Neuron (in vitro differentiated cells): ENCODE measurements around the gene SLC6A16.

Experiments
- H2AFZ ChIP-seq: one replicate; pipeline ENCODE4 v1.6.1; 2013; ENCODE audit warnings: low read depth, mild to moderate bottlenecking, inconsistent platforms, low read length, moderate library complexity
- H3K27me3 ChIP-seq: one replicate; pipeline ENCODE4 v1.6.1; 2013; ENCODE audit warnings: low read length; ENCODE audit not compliant: insufficient read depth
- H3K36me3 ChIP-seq: one replicate; pipeline ENCODE4 v1.6.1; 2013; ENCODE audit warnings: low read length; ENCODE audit not compliant: insufficient read depth
- H3K4me1 ChIP-seq: one replicate; pipeline ENCODE4 v1.6.1; 2013; ENCODE audit warnings: low read length; ENCODE audit not compliant: insufficient read depth
- H3K4me3 ChIP-seq: 2 replicates; pipeline ENCODE4 v1.5.1; 2013; ENCODE audit warnings: mild to moderate bottlenecking, low read length, moderate library complexity
- H3K9me3 ChIP-seq: one replicate; pipeline ENCODE4 v1.6.1; 2013; ENCODE audit warnings: low read length

SLC6A16 gene

DNA sequence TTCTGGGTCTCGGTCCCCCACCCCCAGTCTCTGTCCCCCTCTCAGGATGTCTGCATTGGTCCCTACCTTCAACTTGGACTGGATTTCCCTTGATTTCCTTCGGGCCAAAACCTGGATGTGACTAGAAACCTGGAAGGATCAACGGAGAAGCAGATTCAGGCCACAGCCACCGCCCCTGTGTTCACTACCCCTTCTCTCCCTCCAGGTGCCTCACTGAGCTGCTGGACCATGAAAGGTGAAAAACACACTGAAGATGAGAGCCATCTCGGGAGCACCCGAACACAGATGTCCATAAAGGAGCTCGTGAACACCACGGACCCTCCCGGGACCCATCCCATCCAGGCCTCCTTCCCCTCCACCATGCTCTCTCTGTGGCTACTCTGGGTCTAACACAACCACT lies 32.2 kb upstream of the SLC6A16 start:
- H3K4me1 ChIP-seq: peaks cover 7% of the 10 kb centered on the region
- no peak overlapping the region for H2AFZ ChIP-seq
- H3K4me3 ChIP-seq: no peak overlapping the region
- H3K9me3 ChIP-seq: no peaks in the 10 kb centered on the region
- no peaks in the 10 kb centered on the region for H3K27me3 ChIP-seq
- peaks cover 63% of the 10 kb centered on the region for H3K36me3 ChIP-seq

GRCh38 chr19:49356382-49356781 lies 31.4 kb upstream of the SLC6A16 start:
- no peak overlapping the region for H2AFZ ChIP-seq
- H3K36me3 ChIP-seq: peaks cover 70% of the 10 kb centered on the region
- H3K4me1 ChIP-seq: peaks cover 7% of the 10 kb centered on the region
- no peaks in the 10 kb centered on the region for H3K27me3 ChIP-seq
- H3K4me3 ChIP-seq: no peak overlapping the region
- no peaks in the 10 kb centered on the region for H3K9me3 ChIP-seq

GRCh38 chr19:49355909-49356353 lies 30.9 kb upstream of the SLC6A16 start:
- Histone ChIP-seq H3K4me1 (peaks cover 7% of the 10 kb centered on the region), H3K4me3 (no peak overlapping the region), H3K36me3 (peaks cover 74% of the 10 kb centered on the region), H3K9me3 (no peaks in the 10 kb centered on the region), H3K27me3 (no peaks in the 10 kb centered on the region), H2AFZ (no peak overlapping the region)

DNA sequence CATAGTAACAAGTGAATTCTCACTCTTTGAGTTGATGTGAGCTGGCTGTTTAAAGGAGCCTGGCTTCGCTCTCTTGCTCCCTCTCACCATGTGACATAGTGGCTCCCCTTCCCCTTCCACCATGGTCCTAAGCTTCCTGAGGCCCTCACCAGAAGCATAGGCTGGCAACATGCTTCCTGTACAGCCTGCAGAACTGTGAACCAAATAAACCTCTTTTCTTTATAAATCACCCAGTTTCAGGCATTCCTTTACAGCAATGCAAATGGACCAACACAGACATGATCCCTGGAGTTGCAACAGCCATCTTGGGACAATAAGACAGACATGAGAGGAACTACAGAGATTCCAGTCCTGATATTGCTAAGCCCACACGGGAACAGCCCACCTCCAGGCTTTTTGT lies 24.6 kb upstream of the SLC6A16 start:
- H3K36me3 ChIP-seq: peaks cover 83% of the 10 kb centered on the region
- H3K27me3 ChIP-seq: no peaks in the 10 kb centered on the region
- no peak overlapping the region for H3K4me3 ChIP-seq
- H3K4me1 ChIP-seq: peaks cover 6% of the 10 kb centered on the region
- no peaks in the 10 kb centered on the region for H3K9me3 ChIP-seq
- no peak overlapping the region for H2AFZ ChIP-seq

DNA sequence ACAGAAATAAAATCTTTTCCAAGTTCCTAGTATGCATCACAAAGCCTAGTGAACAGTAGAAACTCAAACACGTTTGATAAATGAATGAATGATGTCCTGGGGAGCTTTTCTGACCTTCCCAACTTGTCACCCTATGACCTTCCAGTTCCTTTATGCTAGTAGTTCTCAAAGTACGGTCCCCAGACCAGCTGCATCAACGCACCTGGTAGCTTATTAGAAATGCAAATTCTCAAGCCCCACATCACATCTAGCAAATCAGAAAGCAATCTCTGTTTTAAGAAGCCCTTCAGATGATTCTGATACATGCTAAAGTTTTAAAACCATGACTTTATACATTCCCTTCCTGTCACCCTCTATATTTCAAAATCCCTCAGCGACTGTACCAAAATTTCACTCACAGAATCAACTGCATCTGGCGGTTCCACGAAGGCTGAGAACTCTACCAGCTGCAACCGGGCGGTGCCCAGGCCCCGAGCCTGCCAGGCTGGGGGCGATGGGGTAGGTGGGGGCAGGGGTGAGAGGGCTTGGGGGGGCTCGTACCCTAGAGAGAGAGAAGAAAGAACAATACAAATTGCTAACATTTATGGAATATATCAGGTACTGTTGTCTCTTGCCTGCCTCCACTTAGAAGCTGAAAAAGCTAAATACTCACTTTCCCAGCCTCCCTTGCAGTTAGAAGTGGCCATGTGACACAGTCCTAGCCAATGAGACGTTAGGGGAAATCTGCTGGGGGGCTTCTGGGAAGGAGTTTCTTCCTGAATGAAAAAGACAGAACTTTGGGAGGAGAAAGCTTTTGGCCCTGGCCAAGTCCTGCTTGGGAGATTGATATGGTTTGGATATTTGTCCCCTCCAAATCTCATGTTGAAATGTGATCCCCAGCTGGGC lies 23.6 kb upstream of the SLC6A16 start:
- H3K27me3 ChIP-seq: no peaks in the 10 kb centered on the region
- no peak overlapping the region for H2AFZ ChIP-seq
- peaks cover 81% of the 10 kb centered on the region for H3K36me3 ChIP-seq
- H3K4me3 ChIP-seq: no peak overlapping the region
- H3K4me1 ChIP-seq: peaks cover 6% of the 10 kb centered on the region
- no peaks in the 10 kb centered on the region for H3K9me3 ChIP-seq

DNA sequence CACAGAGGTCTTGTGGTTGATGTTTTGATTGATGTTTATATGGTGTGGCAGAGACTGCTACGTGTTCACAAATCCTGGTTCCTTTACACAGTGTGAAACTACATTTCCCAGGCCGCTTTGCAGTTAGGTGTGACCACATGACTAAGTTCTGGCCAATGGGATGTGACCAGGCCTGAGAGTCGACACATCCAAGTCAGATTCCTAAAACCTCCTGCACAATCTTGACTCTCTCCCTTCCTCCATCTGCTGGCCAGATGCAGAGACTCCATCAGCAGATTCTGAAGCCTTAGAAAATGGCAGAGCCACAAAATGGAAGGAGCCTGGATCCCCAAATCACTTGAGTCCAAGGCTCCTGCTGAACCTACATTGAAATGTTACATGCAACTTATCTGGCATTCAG lies 22.8 kb upstream of the SLC6A16 start:
- no peaks in the 10 kb centered on the region for H3K9me3 ChIP-seq
- H3K36me3 ChIP-seq: peaks cover 81% of the 10 kb centered on the region
- H3K4me3 ChIP-seq: no peak overlapping the region
- H3K4me1 ChIP-seq: peaks cover 6% of the 10 kb centered on the region
- H2AFZ ChIP-seq: no peak overlapping the region
- H3K27me3 ChIP-seq: no peaks in the 10 kb centered on the region

DNA sequence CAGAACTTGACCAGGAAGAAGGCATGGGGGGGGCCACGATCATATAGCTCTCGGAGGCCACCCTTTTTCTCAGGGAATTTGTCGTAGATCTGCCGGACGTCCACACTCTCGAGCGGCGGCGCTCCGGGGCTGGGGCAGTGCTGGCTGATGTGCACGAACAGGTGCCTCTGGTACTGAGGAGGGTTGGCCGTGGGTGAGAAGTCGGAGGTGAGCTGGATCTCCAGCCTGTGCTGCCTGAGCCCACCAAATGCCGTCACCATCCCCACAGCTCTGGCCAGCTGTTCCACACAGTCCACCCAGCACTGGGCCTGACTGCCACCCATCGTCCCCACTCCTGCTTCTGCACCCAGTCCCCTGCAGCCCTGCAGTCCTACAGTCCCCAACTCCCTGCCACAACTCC lies 22.2 kb upstream of the SLC6A16 start:
- no peak overlapping the region for H2AFZ ChIP-seq
- no peaks in the 10 kb centered on the region for H3K27me3 ChIP-seq
- H3K36me3 ChIP-seq: peaks cover 85% of the 10 kb centered on the region
- no peaks in the 10 kb centered on the region for H3K9me3 ChIP-seq
- peaks cover 6% of the 10 kb centered on the region for H3K4me1 ChIP-seq
- no peak overlapping the region for H3K4me3 ChIP-seq

DNA sequence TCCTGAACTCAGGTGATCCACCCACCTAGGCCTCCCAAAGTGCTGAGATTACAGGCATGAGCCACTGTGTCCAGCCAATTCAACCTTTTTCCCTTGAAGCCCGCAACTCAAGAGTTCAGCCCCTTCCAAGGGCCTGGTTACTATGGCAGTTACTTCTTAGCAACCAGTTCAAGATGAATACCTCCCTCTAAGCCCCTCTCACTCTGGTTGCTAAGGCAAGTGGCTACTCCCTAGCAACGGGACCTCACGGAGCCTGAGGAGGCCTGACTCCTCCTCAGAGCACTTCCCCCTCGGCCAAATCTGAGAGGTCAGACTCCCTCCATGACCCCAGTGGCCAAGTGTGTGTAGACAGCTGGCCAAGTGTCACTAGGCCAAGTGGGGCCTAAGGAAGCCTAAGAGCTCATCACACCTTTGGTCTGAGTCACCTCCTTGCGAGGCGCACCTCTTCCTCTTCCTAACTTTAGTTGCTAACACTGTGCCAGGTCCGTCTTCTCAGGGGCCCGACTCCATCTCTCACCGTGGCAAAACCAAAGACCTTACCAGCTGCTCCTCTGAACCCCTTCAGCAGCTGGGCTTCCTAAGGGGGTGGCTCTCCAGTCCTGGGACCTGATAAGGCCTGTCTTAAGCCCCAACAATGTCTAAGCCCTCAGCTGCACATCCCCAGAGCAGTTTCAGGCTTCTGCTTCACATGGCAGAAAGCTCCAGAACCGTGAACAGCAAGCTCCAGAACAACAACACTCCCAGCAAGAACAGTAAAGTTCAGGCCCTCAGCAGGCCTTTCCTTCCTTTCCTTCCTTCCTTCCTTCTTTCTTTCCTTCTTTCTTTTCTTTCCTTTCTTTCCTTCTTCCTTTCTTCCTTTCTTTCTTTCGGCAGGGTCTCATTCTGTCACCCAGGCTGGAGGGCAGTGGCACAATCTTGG lies 19.8 kb upstream of the SLC6A16 start:
- Histone ChIP-seq H3K9me3 (no peaks in the 10 kb centered on the region), H3K27me3 (no peaks in the 10 kb centered on the region), H3K36me3 (peaks cover 87% of the 10 kb centered on the region), H3K4me3 (no peak overlapping the region), H3K4me1 (peaks cover 6% of the 10 kb centered on the region), H2AFZ (no peak overlapping the region)

DNA sequence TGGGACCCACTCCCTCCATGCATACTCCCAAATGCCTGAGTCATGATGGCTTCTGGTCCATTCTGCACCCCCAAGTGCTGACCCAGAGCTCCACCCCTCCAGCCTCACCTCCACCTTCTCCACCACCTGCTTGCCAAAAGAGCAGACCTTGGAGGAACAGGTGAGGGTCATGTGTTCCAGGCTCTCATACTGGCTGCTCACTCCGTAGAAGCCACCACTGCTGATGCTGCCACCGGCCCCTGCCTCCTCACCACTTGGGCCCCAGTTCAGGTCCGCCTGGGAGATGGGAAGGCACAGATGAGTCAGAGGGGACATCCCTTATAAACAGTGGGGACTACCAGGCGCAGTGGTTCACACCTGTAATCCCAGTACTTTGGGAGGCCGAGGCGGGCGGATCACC lies 18.1 kb upstream of the SLC6A16 start:
- Histone ChIP-seq H2AFZ (no peak overlapping the region), H3K27me3 (no peaks in the 10 kb centered on the region), H3K36me3 (peaks cover 79% of the 10 kb centered on the region), H3K4me1 (peaks cover 6% of the 10 kb centered on the region), H3K4me3 (no peak overlapping the region), H3K9me3 (no peaks in the 10 kb centered on the region)

DNA sequence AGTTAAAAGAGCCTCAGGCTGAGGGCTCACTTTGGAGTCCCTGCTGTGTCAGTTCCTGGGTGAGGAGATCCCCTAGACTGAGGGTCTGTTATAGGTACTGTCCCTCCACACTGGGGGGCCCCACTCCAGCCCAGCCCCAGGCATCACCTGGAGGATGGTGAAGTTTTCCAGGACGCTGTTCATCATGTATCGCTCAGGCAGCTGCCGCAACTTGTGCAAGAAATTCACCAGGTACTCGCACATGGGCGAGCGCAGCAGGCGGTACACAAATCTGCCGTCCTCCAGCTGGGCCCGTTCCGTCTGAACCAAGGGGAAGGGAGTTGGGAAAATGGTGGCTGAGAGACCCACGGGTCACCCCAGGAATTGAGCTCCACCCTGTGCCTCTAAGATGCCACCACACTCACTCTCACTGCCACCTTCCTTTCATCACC lies 17.3 kb upstream of the SLC6A16 start:
- Histone ChIP-seq H3K4me1 (peaks cover 6% of the 10 kb centered on the region), H3K27me3 (no peaks in the 10 kb centered on the region), H3K9me3 (no peaks in the 10 kb centered on the region), H2AFZ (no peak overlapping the region), H3K36me3 (peaks cover 77% of the 10 kb centered on the region), H3K4me3 (no peak overlapping the region)

DNA sequence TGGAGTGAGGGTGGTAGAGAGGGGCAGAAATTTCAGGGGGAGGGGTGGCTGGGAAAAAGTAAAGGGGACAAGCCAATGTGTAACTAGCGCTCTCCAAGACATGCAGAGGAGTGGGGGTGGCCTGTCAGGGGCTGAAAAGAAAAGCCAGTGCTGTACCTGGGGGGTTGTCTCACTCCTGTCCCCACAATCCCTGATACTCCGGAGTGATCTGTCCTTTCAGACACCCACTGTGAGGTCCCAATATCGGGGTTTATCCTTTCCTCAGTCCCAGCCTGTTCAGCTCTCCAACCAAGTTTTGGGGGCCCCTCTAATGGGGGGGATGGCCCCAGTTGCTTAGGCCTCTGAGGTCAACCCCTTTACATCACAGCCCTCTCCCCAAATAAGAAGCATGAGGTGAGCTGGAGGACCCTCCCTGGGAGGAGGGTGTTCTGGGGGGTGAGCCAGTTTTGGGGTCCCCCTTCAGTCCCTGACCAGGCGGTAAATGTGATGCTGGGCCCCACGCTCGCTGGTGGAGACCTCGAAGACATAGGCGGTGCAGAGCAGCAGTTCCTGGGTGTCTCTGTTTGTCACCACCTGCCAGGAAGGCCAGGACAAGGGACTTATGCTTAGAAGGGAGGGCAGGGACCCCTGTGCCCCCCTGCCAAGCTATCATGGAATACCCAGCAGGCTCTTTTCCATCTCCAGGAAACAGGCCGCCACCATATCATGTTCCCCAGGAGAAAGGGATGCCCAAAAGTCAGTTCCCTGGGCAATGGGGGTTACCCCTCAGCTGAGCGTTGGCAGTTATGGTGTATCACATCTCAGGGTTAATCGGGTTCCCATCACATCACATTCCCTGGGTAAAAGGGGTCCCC lies 16.1 kb upstream of the SLC6A16 start:
- peaks cover 6% of the 10 kb centered on the region for H3K4me1 ChIP-seq
- H3K36me3 ChIP-seq: peaks cover 73% of the 10 kb centered on the region

GRCh38 chr19:49340069-49340864 lies 15.3 kb upstream of the SLC6A16 start:
- Histone ChIP-seq H3K4me3 (no peak overlapping the region), H3K36me3 (peaks cover 74% of the 10 kb centered on the region), H3K4me1 (peaks cover 6% of the 10 kb centered on the region), H2AFZ (no peak overlapping the region), H3K27me3 (no peaks in the 10 kb centered on the region), H3K9me3 (no peaks in the 10 kb centered on the region)

More for the DNA sequence above, 16.1 kb upstream of the SLC6A16 start:
- no peaks in the 10 kb centered on the region for H3K9me3 ChIP-seq
- H3K4me3 ChIP-seq: no peak overlapping the region
- no peaks in the 10 kb centered on the region for H3K27me3 ChIP-seq
- no peak overlapping the region for H2AFZ ChIP-seq
